Upper lobe of left lung (tissue), 6 donors: ENCODE measurements around the gene PRKAR1B. TPM values are rescaled to one million over a fixed set of nuclear protein-coding genes. Genes with fewer than 3 reads are reported as not detected.
A peak's percentile ranks its signal among the peaks of the same experiment; 100 is the strongest.
"Not testable (repeated sequence)": the region's sequence is repeated elsewhere in the genome, so short reads cannot be mapped to it uniquely, and the experiment has no call there.

Source experiments
- ATAC-seq, 2 donors: fragments of 200-7000 bp; cut with Tn5 transposase; one replicate each; pipeline ENCODE4 v1.9.1; 2022; ENCODE audit warnings: mild to moderate bottlenecking in 2 of 2, moderate library complexity in 2 of 2; ENCODE audit not compliant: low FRiP score in 2 of 2
- DNase-seq, 2 donors: peaks; one replicate each; pipeline ENCODE4 v3.0.0-alpha.2; 2019 to 2020
- H3K27ac ChIP-seq, 4 donors: fragments of 200-600 bp; sonication (generic); one replicate each; pipeline ENCODE4 v1.5.1; 2016 to 2019
- H3K27me3 ChIP-seq, 4 donors: fragments of 200-600 bp; sonication (generic); one replicate each; pipeline ENCODE4 v1.5.1; 2017 to 2019
- H3K36me3 ChIP-seq, 4 donors: fragments of 200-600 bp; sonication (generic); one replicate each; pipeline ENCODE4 v1.5.1; 2016 to 2019
- H3K4me1 ChIP-seq, 4 donors: fragments of 200-600 bp; sonication (generic); one replicate each; pipeline ENCODE4 v1.5.1; 2018 to 2019
- H3K4me3 ChIP-seq, 4 donors: fragments of 200-600 bp; sonication (generic); one replicate each; pipeline ENCODE4 v1.5.1; 2017 to 2019; ENCODE audit warnings: mild to moderate bottlenecking in 2 of 4, moderate library complexity in 1 of 4
- H3K9me3 ChIP-seq, 4 donors: fragments of 200-600 bp; sonication (generic); one replicate each; pipeline ENCODE4 v1.5.1; 2018 to 2019
- CTCF ChIP-seq, 6 experiments: fragments of 450-650 bp in 4 of 6; fragments of 200-600 bp in 2 of 6; sonication (generic) in 2 of 6; IDR thresholded peaks; one replicate each; pipeline ENCODE4 v1.5.1; 2016 to 2019; ENCODE audit warnings: antibody characterized with exemption in 6 of 6
- EP300 ChIP-seq, 4 donors: sonication (generic); formaldehyde crosslinking; IDR thresholded peaks; one replicate each; pipeline ENCODE4 v1.5.1; 2017; ENCODE audit warnings: antibody characterized with exemption in 4 of 4, control low read depth in 2 of 4
- POLR2A ChIP-seq, 4 donors: fragments of 450-650 bp; IDR thresholded peaks; one replicate each; pipeline ENCODE4 v1.5.1; 2016 to 2017; ENCODE audit warnings: antibody characterized with exemption in 4 of 4, mild to moderate bottlenecking in 2 of 4
- POLR2AphosphoS5 ChIP-seq, 2 donors: sonication (generic); formaldehyde crosslinking; IDR thresholded peaks; one replicate each; pipeline ENCODE4 v1.5.1; 2017; ENCODE audit warnings: antibody characterized with exemption in 2 of 2
- WGBS, 2 donors: methylation state at CpG; one replicate each; pipeline ENCODE4 v1.1.5; 2017 to 2018; 5-methylcytosine and 5-hydroxymethylcytosine counted together
- total RNA-seq, 6 donors: library from RNA; depleted of rRNA in 4 of 6; stranded (reverse); fragments of >200 nt in 4 of 6; gene quantifications; one replicate each; pipeline versions ENCODE4 v1.1.0 to v1.2.1, GENCODE V29; 2016 to 2021
- donor health status: DM: no; HTN: no; CAD: no; lungs with moderate emphysema.
- donor health status: DM: no; HTN: yes; CAD: no; lungs with severe emphysema.

Gene PRKAR1B
- total RNA-seq, 6 donors from 2014 or later, result 10.3 to 24.4 (median 20.9) TPM

- Histone ChIP-seq H3K27ac (no peak overlapping the region), H3K36me3 (peaks cover 0 to 35% (median 17%) of the 10 kb centered on the region in 4 donors), H3K27me3 (no peaks in the 10 kb centered on the region), H3K4me3 (no peak overlapping the region), H3K4me1 (no peaks in the 10 kb centered on the region), H3K9me3 (no peaks in the 10 kb centered on the region)
- ATAC-seq (no peak), DNase-seq (peak in 1 of 2 donors; percentile 54)
- TF ChIP-seq CTCF (IDR thresholded peaks at IDR 0.05) (no peak), POLR2A (IDR thresholded peaks at IDR 0.05) (no peak), EP300 (IDR thresholded peaks at IDR 0.05) (no peak), POLR2AphosphoS5 (IDR thresholded peaks at IDR 0.05) (no peak)
- WGBS, 2 donors, result 95 to 97% methylated on average over 33 to 39 of the region's 40 CpGs
Observed at GRCh38 chr7:746155-747061, 19.3 kb upstream of the PRKAR1B start.

- 90 to 97% methylated on average over 23 of the region's 23 CpGs for WGBS, 2 donors
- Histone ChIP-seq H3K27ac (no peak overlapping the region), H3K27me3 (no peaks in the 10 kb centered on the region), H3K36me3 (peaks cover 0 to 40% (median 22%) of the 10 kb centered on the region in 4 donors), H3K4me1 (no peaks in the 10 kb centered on the region), H3K9me3 (no peaks in the 10 kb centered on the region), H3K4me3 (no peak overlapping the region)
- ATAC-seq, result no peak
- TF ChIP-seq CTCF (IDR thresholded peaks at IDR 0.05), result no peak
- TF ChIP-seq EP300 (IDR thresholded peaks at IDR 0.05), result no peak
- DNase-seq, result no peak
Observed at GRCh38 chr7:745431-746154, 18.5 kb upstream of the PRKAR1B start.

GRCh38 chr7:744854-745430 is 17.9 kb upstream of the PRKAR1B start:
- TF ChIP-seq CTCF (IDR thresholded peaks at IDR 0.05) (no peak), EP300 (IDR thresholded peaks at IDR 0.05) (no peak), POLR2AphosphoS5 (IDR thresholded peaks at IDR 0.05) (no peak), POLR2A (IDR thresholded peaks at IDR 0.05) (no peak)
- Histone ChIP-seq H3K4me3 (no peak overlapping the region), H3K36me3 (peaks cover 0 to 46% (median 26%) of the 10 kb centered on the region in 4 donors), H3K4me1 (no peaks in the 10 kb centered on the region), H3K27me3 (no peaks in the 10 kb centered on the region), H3K27ac (no peak overlapping the region), H3K9me3 (no peaks in the 10 kb centered on the region)
- DNase-seq, result no peak
- no peak for ATAC-seq
- WGBS, 2 donors, result 97 to 99% methylated on average over 17 to 18 of the region's 20 CpGs

- not testable (repeated sequence) for DNase-seq, H3K27ac ChIP-seq, H3K4me1 ChIP-seq, H3K9me3 ChIP-seq, ATAC-seq, H3K4me3 ChIP-seq, H3K27me3 ChIP-seq
- H3K36me3 ChIP-seq, result peaks cover 0 to 46% (median 29%) of the 10 kb centered on the region in 4 donors
- 95 to 97% methylated on average over 5 of the region's 5 CpGs for WGBS, 2 donors
Observed at GRCh38 chr7:744128-744520, 17.0 kb upstream of the PRKAR1B start.

- not testable (repeated sequence) for ATAC-seq, H3K9me3 ChIP-seq, DNase-seq, H3K4me3 ChIP-seq, H3K27me3 ChIP-seq, H3K27ac ChIP-seq, H3K4me1 ChIP-seq
- peaks cover 0 to 43% (median 29%) of the 10 kb centered on the region in 4 donors for H3K36me3 ChIP-seq
- 91 to 94% methylated on average over 14 of the region's 14 CpGs for WGBS, 2 donors
Observed at GRCh38 chr7:743341-744127, 16.5 kb upstream of the PRKAR1B start.
